HUES6 (cell line): Measurements from ENCODE around the gene TMEM267.
"Not testable (repeated sequence)": the region's sequence is repeated elsewhere in the genome, so short reads cannot be mapped to it uniquely, and the experiment has no call there.

Source experiments
- H3K27ac ChIP-seq: 2 replicates; pipeline ENCODE4 v1.7.0; 2013; ENCODE audit warnings: low read depth, mild to moderate bottlenecking, low read length, inconsistent platforms
- H3K27me3 ChIP-seq: 2 replicates; pipeline ENCODE4 v1.6.1; 2013; ENCODE audit warnings: low read length; ENCODE audit not compliant: control insufficient read depth, insufficient read depth
- H3K36me3 ChIP-seq: 2 replicates; pipeline ENCODE4 v1.6.1; 2013; ENCODE audit warnings: low read length; ENCODE audit not compliant: control insufficient read depth, insufficient read depth
- H3K4me1 ChIP-seq: 2 replicates; pipeline ENCODE4 v1.6.1; 2013; ENCODE audit warnings: low read length; ENCODE audit not compliant: control insufficient read depth, insufficient read depth
- H3K4me3 ChIP-seq: 2 replicates; pipeline ENCODE4 v1.5.1; 2013; ENCODE audit warnings: low read depth, low read length
- H3K9ac ChIP-seq: one replicate; pipeline ENCODE4 v1.6.1; 2013; ENCODE audit warnings: mild to moderate bottlenecking, low read length
- H3K9me3 ChIP-seq: 2 replicates; pipeline ENCODE4 v1.6.1; 2013; ENCODE audit warnings: low read depth, low read length; ENCODE audit not compliant: control insufficient read depth, insufficient read depth

TMEM267 gene

DNA sequence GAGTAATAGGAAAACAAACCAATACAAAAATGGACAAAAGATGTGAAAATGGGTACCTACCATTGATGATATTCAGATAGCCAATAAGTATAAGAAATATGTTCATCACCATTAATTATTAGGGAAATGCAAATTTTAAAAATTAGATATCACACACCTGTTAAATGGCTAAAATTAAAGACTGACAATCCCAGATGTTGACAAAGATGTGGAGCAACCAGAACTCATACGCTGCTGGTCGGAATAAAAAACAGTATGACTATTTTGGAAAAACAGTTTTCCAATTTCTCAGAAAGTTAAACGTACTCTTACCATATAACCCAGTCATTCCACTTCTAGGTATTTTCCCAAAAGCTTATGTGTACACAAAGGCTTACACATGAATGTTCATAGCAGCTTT is 27.1 kb downstream of the TMEM267 start:
- H3K4me1 ChIP-seq: no peaks in the 10 kb centered on the region
- peaks cover 14% of the 10 kb centered on the region for H3K9me3 ChIP-seq
- no peak overlapping the region for H3K9ac ChIP-seq
- no peaks in the 10 kb centered on the region for H3K27me3 ChIP-seq
- peaks cover 8% of the 10 kb centered on the region for H3K36me3 ChIP-seq
- no peak overlapping the region for H3K4me3 ChIP-seq
- no peak overlapping the region for H3K27ac ChIP-seq

DNA sequence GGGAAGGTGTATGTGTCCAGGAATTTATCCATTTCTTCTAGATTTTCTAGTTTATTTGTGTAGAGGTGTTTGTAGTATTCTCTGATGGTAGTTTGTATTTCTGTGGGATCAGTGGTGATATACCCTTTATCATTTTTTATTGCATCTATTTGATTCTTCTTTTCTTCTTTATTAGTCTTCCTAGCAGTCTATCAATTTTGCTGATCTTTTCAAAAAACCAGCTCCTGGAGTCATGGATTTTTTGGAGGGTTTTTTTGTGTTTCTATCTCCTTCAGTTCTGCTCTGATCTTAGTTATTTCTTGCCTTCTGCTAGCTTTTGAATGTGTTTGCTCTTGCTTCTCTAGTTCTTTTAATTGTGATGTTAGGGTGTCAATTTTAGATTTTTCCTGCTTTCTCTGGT is 42.1 kb downstream of the TMEM267 start:
- H3K4me3 ChIP-seq, H3K9me3 ChIP-seq, H3K27me3 ChIP-seq, H3K27ac ChIP-seq, H3K4me1 ChIP-seq, H3K9ac ChIP-seq: not testable (repeated sequence)
- peaks cover 14% of the 10 kb centered on the region for H3K36me3 ChIP-seq

GRCh38 chr5:43437062-43437660 is 46.5 kb downstream of the TMEM267 start:
- no peak overlapping the region for H3K4me3 ChIP-seq
- no peaks in the 10 kb centered on the region for H3K27me3 ChIP-seq

GRCh38 chr5:43433382-43433781 is 50.3 kb downstream of the TMEM267 start:
- Histone ChIP-seq H3K4me3 (no peak overlapping the region), H3K9me3 (no peaks in the 10 kb centered on the region), H3K4me1 (peaks cover 6% of the 10 kb centered on the region; the same call in 1 of the 2 replicates), H3K9ac (no peak overlapping the region), H3K27ac (no peak overlapping the region), H3K27me3 (no peaks in the 10 kb centered on the region), H3K36me3 (no peaks in the 10 kb centered on the region)

More at GRCh38 chr5:43437062-43437660, 46.5 kb downstream of the TMEM267 start:
- no peak overlapping the region for H3K27ac ChIP-seq
- H3K9ac ChIP-seq: no peak overlapping the region
- H3K4me1 ChIP-seq: peaks cover 6% of the 10 kb centered on the region; the same call in 1 of the 2 replicates
- H3K9me3 ChIP-seq: no peaks in the 10 kb centered on the region
- H3K36me3 ChIP-seq: no peaks in the 10 kb centered on the region

DNA sequence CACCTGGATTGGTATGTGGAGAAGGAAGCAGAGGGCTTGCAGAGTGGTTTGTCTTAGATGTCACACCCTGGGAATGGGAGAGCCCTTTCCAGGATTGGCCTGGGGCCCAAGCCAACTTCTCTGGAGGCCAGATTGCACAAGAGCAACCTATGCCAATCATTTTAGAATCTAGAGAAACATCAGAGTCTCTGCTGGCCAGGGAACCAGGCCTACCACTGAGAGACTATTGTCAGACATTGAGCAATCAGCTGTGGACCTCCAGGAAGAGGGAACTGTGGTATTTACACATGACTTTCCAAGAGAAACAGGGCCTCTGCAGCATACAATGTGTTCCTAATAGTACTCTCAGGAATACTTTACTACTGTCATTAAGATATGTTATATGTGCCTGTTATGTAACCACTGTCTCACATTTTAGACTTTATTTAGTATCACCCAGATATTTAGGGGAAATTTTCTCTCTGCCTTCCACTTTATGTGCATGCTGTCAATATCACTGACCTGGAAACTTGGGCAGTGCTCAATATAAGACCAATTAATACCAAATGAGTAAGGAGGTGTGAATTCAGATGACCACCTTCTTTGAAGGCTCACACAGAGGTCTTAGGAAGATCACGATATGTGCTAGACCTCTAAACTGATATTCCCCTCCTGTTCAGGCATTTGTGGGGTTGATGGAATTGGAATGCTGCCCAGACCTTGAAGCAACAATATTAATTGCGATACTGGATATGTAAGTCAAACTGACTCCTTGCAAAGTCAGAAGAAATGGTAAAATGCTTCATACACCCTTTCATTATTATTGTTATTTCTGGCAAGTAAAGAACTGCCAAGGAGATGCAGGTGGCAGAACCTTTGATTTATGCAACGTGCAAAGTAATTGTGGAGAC is 50.9 kb downstream of the TMEM267 start:
- no peak overlapping the region for H3K4me3 ChIP-seq
- H3K27ac ChIP-seq: no peak overlapping the region
- H3K4me1 ChIP-seq: peaks cover 6% of the 10 kb centered on the region; the same call in 1 of the 2 replicates
- no peak overlapping the region for H3K9ac ChIP-seq
- H3K9me3 ChIP-seq: no peaks in the 10 kb centered on the region
- no peaks in the 10 kb centered on the region for H3K27me3 ChIP-seq
- H3K36me3 ChIP-seq: no peaks in the 10 kb centered on the region

DNA sequence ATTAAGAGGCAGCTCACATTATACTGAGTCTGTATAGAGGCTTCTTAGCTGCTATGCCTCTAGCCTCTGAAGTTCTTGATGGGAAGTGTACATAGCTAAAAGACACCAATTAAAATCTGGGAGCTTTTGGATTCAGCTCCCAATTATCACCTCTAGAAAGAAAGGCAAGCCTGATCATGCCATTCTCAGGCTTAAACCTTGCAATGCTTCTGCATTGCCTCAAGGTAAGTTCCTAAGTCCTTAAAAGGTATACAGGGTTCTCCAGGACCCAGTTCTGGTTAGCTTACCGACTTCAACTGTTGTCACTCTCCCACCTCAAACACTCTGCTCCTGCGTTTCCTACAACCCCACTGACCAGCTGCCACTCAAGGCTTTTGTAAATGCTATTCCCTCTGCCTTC is 54.0 kb downstream of the TMEM267 start:
- no peak overlapping the region for H3K27ac ChIP-seq

DNA sequence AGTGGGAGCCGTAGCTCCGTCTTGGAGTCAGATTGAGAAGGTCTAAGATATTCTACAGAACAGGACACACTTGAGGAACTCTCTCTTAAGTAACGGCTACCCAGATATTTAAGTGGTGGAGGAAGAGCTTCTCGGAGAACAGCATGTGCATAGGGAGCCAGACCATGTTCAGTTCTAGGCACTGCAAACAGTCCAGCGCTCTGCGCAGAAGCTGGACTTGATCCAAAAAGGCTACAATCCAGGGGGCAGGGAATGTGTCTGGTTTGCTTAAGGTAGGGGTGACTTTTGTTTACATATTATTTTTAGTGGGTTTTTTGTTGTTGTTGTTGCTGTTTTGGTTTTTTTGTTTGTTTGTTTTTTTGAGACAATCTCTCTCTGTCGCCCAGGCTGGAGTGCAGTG is 54.6 kb downstream of the TMEM267 start:
- Histone ChIP-seq H3K27me3 (no peaks in the 10 kb centered on the region), H3K27ac (no peak overlapping the region), H3K9ac (no peak overlapping the region), H3K4me3 (no peak overlapping the region), H3K4me1 (peaks cover 6% of the 10 kb centered on the region; the same call in 1 of the 2 replicates), H3K9me3 (peaks cover 6% of the 10 kb centered on the region; the same call in 1 of the 2 replicates), H3K36me3 (no peaks in the 10 kb centered on the region)

More for the DNA sequence above, 54.0 kb downstream of the TMEM267 start:
- Histone ChIP-seq H3K4me1 (peaks cover 6% of the 10 kb centered on the region; the same call in 1 of the 2 replicates), H3K4me3 (no peak overlapping the region), H3K27me3 (no peaks in the 10 kb centered on the region), H3K9me3 (peaks cover 6% of the 10 kb centered on the region; the same call in 1 of the 2 replicates), H3K9ac (no peak overlapping the region), H3K36me3 (no peaks in the 10 kb centered on the region)

- no peaks in the 10 kb centered on the region for H3K36me3 ChIP-seq
- no peaks in the 10 kb centered on the region for H3K27me3 ChIP-seq
- peaks cover 6% of the 10 kb centered on the region; the same call in 1 of the 2 replicates for H3K9me3 ChIP-seq
- H3K9ac ChIP-seq: no peak overlapping the region
- H3K4me3 ChIP-seq: no peak overlapping the region
- peaks cover under 1% of the 10 kb centered on the region; the same call in 1 of the 2 replicates for H3K4me1 ChIP-seq
- no peak overlapping the region for H3K27ac ChIP-seq
These were observed 56.4 kb downstream of the TMEM267 start for GRCh38 chr5:43427306-43427705.

DNA sequence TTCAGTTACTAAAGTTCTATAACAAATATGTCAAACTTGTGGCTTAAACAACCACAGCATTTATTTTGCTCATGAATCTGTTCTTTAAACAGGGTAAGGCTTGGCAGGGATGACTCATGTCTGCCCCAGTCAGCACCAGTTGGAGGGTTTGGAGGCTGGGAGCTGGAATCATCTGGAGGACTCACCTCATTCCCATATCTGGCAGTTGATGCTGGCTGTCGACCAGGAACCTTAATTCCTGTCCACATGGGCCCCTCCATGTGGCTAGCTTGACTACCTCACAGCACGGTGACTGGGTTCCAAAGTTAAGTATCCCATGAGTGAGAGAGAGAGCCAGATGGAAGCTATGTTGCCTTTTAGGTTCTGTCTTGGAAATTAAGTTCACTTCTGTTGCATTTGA is 57.7 kb downstream of the TMEM267 start:
- no peak overlapping the region for H3K4me3 ChIP-seq
- H3K36me3 ChIP-seq: no peaks in the 10 kb centered on the region
- no peaks in the 10 kb centered on the region for H3K4me1 ChIP-seq
- H3K9ac ChIP-seq: no peak overlapping the region
- peaks cover 6% of the 10 kb centered on the region; the same call in 1 of the 2 replicates for H3K9me3 ChIP-seq
- H3K27ac ChIP-seq: no peak overlapping the region
- no peaks in the 10 kb centered on the region for H3K27me3 ChIP-seq

- not testable (repeated sequence) for H3K36me3 ChIP-seq, H3K9me3 ChIP-seq, H3K27ac ChIP-seq, H3K4me3 ChIP-seq, H3K4me1 ChIP-seq, H3K27me3 ChIP-seq, H3K9ac ChIP-seq
These were observed 60.6 kb downstream of the TMEM267 start for GRCh38 chr5:43423086-43423485.

DNA sequence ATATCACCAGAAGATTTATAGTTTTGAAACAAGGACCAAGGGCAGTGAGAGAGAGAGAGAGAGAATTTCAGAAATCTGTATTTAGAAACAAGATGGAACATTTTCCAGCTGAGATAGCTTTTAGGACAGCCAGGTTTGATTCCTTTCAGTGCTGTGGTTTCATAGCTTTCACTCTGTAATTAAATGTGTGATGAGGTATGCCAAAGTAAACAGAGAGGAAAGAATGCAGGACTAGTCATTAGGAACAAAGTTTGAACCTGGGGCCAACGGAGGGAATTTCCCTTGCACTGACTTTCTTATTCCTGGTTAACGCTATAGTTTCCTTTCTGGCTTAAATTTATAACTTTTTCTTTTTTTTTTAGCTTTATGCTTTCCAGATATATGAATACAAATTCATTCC is 61.5 kb downstream of the TMEM267 start:
- Histone ChIP-seq H3K27ac (no peak overlapping the region), H3K9me3 (peaks cover 4% of the 10 kb centered on the region; the same call in 1 of the 2 replicates), H3K27me3 (no peaks in the 10 kb centered on the region), H3K4me1 (no peaks in the 10 kb centered on the region; the same call in 1 of the 2 replicates), H3K4me3 (no peak overlapping the region), H3K36me3 (no peaks in the 10 kb centered on the region), H3K9ac (no peak overlapping the region)
